ENCODE data around the gene PGLYRP1.

The PGLYRP1 gene

DNA sequence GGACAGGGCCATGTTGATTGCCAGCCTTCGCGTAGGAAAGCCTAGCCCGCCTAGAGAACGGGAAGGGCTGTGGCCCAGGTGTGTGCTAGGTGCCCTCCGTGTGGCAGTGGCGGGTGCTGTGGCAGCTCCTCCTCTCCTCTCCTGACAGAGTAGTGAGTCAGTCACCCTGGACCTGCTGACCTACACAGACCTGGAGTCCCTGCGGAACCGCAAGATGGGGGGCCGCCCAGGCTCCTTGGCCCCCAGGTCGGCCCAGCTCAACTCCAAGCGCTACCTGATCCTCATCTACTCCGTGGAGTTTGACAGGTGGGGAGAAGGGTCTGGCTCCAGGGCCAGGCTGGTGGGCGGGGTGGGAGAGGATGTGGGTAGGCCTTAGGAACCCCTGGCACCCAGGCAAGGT, 16.4 kb downstream of the PGLYRP1 start:
- in situ Hi-C loops (cut with MboI; ENCODE audit: low sequenced_read_pairs) = no loop called here

- in situ Hi-C loops (cut with MboI; ENCODE audit: low sequenced_read_pairs) = no loop called here
These were observed 20.1 kb downstream of the PGLYRP1 start for GRCh38 chr19:46002678-46003275.

DNA sequence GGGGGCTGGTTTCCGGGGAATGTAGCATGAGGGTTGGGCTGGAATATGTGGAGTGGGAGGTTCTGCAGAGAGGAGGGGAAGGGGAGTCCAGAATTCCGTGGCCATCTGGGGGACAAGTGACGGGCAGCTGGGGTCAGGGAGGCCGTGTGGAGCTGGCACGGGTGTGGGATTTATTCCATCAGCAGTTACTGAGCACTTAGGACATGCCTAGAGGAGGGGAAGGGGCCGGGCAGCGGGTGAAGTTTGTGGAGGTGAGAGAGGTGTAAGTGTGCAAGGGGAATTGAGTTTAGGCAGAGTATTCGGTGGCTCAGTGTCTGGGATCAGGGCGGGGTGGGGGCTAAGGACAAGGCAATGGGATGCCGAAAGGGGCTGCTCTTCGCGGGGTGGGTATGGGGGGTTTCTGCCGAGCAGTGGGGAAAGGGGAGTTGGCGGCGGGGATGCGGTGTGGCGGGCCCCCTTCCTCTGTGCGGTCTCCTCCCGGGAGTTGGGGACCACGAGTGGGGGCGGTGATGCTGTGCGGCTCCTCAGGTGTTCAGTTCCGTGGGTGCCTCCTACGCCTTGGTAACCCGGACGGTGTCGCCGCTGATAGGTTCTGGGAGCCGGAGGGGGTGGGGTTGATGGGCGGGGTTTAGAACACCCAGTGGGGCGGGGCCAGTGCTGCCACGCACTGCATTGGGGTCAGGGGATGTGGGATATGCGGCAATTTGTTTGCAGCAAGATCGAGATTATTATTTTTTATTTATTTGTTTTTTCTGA, 22.2 kb downstream of the PGLYRP1 start:
- in situ Hi-C loops (cut with MboI; ENCODE audit: low sequenced_read_pairs) = no loop called here

DNA sequence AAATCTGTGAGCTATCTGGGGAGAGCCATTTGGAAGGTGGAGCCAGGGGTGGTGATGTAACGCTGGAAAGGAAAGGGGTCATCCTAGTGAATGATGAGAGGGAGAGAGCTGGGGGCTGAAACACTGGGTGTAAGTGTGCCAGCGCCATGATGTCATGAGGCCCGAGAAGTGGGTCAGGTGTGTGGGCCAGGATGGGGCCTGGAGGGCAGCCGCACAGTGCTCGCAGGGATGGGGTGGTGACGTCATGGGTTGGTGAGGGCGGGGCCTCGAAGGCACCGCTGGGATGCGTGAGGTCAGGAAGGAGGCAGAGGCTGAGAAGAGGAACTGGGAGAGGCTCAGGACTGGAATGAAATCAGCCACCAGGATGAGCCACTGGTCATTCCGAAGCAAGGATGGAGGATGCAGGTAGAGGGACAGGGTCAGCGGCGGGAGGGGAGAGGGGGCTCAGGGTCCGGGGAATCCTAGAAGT, 23.2 kb downstream of the PGLYRP1 start:
- in situ Hi-C loops (cut with MboI; ENCODE audit: low sequenced_read_pairs) = no loop called here

- in situ Hi-C loops (cut with MboI; ENCODE audit: low sequenced_read_pairs) = no loop called here
These were observed 24.0 kb downstream of the PGLYRP1 start for GRCh38 chr19:45998834-45999233.

DNA sequence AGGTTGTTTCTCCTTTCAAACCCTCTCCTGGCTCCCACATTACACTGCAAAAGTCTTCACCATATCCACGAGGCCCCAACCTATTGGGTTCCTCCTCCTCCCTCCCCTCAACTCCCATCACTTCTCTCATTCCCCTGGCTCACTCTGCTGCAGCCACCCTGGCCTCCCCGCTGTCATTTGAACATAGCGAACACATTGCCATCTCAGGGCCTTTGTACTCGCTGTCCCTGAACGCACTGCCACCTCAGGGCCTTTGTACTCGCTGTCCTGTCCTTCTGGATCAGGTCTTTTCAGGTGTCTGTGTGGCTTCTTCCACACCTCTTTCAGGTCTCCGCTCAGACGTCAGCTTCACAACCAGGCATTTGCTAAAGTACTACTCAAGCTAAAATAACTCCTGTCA, 25.9 kb downstream of the PGLYRP1 start:
- in situ Hi-C loops (cut with MboI; ENCODE audit: low sequenced_read_pairs) = no loop called here

GRCh38 chr19:45995715-45996385, 27.0 kb downstream of the PGLYRP1 start:
- in situ Hi-C loops (cut with MboI; ENCODE audit: low sequenced_read_pairs) = no loop called here

DNA sequence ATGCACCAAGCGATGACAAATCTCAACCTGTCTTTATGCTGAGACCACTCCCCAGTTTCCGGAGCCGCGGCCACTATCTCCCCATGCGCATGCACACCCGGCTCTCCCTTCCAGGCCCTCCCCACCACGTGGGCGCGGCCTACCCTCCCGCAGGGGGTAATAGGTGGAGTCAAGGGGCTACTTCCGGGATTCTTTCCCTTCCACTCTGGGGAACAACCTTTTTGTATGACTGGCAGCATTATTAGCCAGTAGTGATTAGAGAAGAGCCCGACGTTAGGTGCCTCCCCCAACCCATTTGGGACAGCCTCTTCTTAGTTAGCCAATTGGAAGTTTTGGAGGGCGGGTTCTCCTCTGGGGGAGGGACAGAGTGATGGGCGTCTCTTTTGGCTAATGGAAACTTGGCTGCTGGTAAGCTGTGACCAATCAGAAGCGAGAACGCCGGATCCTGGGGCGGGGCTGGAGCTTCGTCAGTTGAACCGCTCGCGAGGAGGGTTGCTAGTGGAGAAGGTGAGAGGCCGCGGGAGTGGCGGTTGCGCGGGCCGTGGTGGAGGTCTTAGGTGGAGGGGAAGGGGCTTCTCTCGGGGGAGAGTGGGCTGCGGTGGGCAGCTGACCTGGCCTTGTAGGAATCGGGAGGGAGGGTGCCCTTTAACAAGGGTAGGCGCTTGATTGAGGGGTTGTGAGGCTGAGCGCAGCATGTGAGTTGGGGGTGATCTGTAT, 27.7 kb downstream of the PGLYRP1 start, which contains the start of gene CCDC61:
CCDC61 (plus strand) TSS at position 470 of the 717 bp plus-strand sequence. CDS start 7,552 bp downstream, outside the sequence.
- in situ Hi-C loops (cut with MboI; ENCODE audit: low sequenced_read_pairs) = no loop called here

GRCh38 chr19:45994456-45994997, 28.3 kb downstream of the PGLYRP1 start:
- in situ Hi-C loops (cut with MboI; ENCODE audit: low sequenced_read_pairs) = no loop called here

DNA sequence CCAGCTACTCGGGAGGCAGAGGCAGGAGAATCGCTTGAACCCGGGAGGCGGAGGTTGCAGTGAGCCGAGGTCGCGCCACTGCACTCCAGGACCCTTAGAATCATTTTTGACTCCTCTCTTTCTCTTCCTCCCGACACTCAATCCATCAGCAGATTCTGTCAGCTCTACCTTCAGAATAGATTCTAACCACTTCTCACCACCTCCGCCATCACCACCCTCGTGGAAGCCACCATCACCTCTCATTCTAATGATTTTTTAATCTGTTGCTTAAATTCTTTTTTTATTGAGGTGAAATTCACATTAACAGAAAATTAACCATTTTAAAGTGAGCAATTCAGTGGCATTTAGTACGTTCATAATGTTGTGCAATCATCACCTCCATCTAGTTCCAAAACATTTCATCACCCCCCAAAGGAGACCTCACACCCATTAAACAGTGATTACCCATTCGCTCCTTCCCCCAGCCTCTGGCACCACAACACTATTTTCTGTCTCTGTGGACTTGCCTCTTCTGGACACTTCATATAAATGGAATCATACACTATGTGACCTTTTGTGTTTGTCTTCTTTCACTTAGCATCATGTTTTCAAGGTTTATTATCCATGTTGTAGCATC, 32.6 kb downstream of the PGLYRP1 start:
- in situ Hi-C loops (cut with MboI; ENCODE audit: low sequenced_read_pairs) = no loop called here

- in situ Hi-C loops (cut with MboI; ENCODE audit: low sequenced_read_pairs) = no loop called here
These were observed 37.5 kb downstream of the PGLYRP1 start for GRCh38 chr19:45985321-45985720.

GRCh38 chr19:45981350-45981749, 41.5 kb downstream of the PGLYRP1 start:
- in situ Hi-C loops (cut with MboI; ENCODE audit: low sequenced_read_pairs) = no loop called here

DNA sequence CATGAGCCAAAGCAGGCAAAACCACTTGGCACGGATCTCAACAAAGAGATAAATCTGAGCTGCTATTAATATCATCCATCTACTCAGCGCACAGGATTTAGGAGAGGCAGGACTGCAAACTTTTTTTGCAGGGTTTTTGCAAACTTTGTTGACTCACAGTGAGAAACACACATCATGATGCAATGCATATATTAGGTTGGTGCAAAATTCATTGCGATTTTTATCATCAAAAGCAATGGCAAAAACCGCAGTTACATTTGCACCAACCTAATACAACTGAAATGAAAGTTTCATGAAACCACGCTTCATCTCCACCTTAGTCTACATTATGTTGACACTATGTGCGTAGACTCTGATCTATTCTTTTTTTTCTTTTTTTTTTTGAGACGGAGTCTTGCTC, 44.7 kb downstream of the PGLYRP1 start:
- in situ Hi-C loops (cut with MboI; ENCODE audit: low sequenced_read_pairs) = no loop called here

DNA sequence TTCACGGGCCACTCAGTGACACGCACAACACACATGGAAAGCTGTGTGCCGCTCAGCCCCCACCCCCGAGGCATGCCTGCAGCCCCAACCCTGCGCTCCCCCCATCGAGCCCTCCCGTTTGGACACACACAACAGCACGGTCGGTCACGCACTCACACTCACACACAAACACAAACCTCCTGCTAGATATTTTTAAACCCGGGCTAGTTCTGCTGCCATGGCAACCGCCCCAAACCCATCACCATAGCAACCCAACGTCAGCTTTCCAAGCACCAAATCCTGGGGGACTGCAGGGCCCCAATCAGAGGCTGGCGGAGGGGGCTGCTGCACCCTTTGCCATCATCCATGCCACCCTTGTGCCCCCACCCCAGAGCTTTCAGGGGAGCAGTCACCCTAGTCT, 46.7 kb downstream of the PGLYRP1 start:
- in situ Hi-C loops (cut with MboI; ENCODE audit: low sequenced_read_pairs) = no loop called here

DNA sequence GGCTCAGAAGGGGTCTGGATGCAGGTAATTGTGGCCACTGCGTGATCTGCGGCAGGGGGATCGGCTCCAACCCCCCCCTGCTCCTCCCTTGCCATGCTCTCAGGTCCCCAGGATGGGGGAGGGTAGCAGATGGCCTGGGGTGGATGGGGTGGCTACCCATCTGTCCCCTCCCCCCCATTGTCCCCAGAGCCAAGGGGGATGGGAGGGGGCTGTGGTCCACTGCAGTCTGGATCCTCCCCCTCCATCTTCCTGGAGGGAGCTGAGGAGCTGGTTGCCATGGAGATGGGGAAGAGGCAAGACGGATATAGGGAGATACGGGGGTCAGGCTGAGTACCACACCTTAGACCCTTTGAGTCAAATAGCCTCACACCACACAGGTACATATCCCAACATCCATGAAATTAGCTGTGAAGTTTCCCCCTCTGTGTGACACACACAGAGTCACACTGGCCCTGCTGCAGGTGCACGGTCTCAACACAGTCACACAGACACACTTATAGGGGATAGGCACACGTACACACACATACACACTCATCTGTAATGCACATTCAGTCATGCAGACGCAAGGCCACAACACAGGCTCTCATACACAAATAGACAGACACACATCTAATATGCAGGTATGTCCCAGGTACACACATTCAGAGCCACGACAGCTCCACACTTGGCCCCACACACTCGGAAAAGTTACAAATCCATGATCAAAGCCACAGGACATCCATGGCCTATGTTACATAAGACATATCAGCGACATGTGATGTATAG, 47.4 kb downstream of the PGLYRP1 start:
- in situ Hi-C loops (cut with MboI; ENCODE audit: low sequenced_read_pairs) = no loop called here

- in situ Hi-C loops (cut with MboI; ENCODE audit: low sequenced_read_pairs) = no loop called here
These were observed 49.1 kb downstream of the PGLYRP1 start, which contains the start of gene NOVA2 for GRCh38 chr19:45973553-45974338. TSS of gene NOVA2 (minus strand) at chr19:45973865. CDS start at chr19:45973351, 514 bp downstream.

DNA sequence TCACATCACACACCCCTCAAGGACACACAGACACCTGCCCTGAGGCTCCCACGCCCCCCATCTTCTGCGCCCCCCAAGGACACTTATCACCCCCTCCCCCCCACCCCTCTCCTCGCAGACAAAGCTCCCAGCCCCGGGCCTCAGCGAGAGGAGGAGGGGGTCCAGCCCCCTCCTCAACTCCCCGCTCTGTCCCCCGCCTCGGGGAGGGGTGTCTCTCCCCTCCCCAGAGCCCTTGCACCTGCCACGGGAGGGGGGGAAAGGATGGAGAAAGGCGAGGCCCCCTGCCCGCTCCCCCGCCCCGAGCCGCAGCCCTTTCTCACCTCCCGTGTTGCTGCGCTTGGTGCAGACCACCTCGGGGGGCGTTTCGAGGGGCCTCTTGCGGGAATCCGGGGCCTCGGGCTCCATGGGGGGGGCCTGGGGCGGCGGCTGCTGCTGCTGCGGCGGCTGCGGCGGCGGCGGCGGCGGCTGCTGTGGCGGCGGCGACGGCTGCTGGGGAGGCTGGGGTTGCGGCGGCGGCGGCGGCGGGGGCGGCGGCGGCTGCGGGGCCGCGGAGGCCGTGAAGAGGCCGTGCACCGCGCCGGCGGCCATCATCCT, 49.8 kb downstream of the PGLYRP1 start:
- in situ Hi-C loops (cut with MboI; ENCODE audit: low sequenced_read_pairs) = no loop called here

Measured in HL-60/S4 treated with retinoic acid at 250 ng/mL for 4 days and 3 days (cell line).